GM18858 (cell line): ENCODE measurements around the gene DQX1.
"Not testable (repeated sequence)": the region's sequence is repeated elsewhere in the genome, so short reads cannot be mapped to it uniquely, and the experiment has no call there.

Source experiments
- ATAC-seq: cut with Tn5 transposase; IDR thresholded peaks from one replicate; pipeline ENCODE4 v1.9.1; 2021; ENCODE audit not compliant: unreplicated experiment

Gene DQX1

GRCh38 chr2:74470742-74471141 lies 55.3 kb downstream of the DQX1 start:
- ATAC-seq = not testable (repeated sequence)
